ENCODE data around the gene CDRT15L2.
A peak's percentile ranks its signal among the peaks of the same experiment; 100 is the strongest.
"Not testable (repeated sequence)": the region's sequence is repeated elsewhere in the genome, so short reads cannot be mapped to it uniquely, and the experiment has no call there.

Gene CDRT15L2

GRCh38 chr17:20579424-20579823 is at the start of gene CDRT15L2:
Gene CDRT15L2, plus strand, starts transcription at chr17:20579724. Its CDS starts 20 bp downstream, at chr17:20579744.
- not testable (repeated sequence) for DNase-seq (ENCODE audit: low spot score)

GRCh38 chr17:20530104-20530503 is 49.4 kb upstream of the CDRT15L2 start:
- DNase-seq (ENCODE audit: low spot score): not testable (repeated sequence)

GRCh38 chr17:20532544-20533090 is 46.9 kb upstream of the CDRT15L2 start:
- DNase-seq (ENCODE audit: low spot score): peak; percentile 72

- DNase-seq (ENCODE audit: low spot score): peak; percentile 23
Measured at GRCh38 chr17:20533206-20533605, 46.3 kb upstream of the CDRT15L2 start.

- not testable (repeated sequence) for DNase-seq (ENCODE audit: low spot score)
Measured at GRCh38 chr17:20534711-20535550, 44.6 kb upstream of the CDRT15L2 start.

GRCh38 chr17:20540414-20540813 is 39.1 kb upstream of the CDRT15L2 start:
- not testable (repeated sequence) for DNase-seq (ENCODE audit: low spot score)

- DNase-seq (ENCODE audit: low spot score): not testable (repeated sequence)
Measured at GRCh38 chr17:20540865-20541264, 38.7 kb upstream of the CDRT15L2 start.

GRCh38 chr17:20541853-20542546 is 37.5 kb upstream of the CDRT15L2 start:
- not testable (repeated sequence) for DNase-seq (ENCODE audit: low spot score)

GRCh38 chr17:20547923-20548322 is 31.6 kb upstream of the CDRT15L2 start:
- DNase-seq (ENCODE audit: low spot score): not testable (repeated sequence)

- not testable (repeated sequence) for DNase-seq (ENCODE audit: low spot score)
Measured at GRCh38 chr17:20552920-20553319, 26.6 kb upstream of the CDRT15L2 start.

- not testable (repeated sequence) for DNase-seq (ENCODE audit: low spot score)
Measured at GRCh38 chr17:20554728-20555127, 24.8 kb upstream of the CDRT15L2 start.

GRCh38 chr17:20555135-20556010 is 24.2 kb upstream of the CDRT15L2 start:
- peak; percentile 22 for DNase-seq (ENCODE audit: low spot score)

- peak; percentile 23 for DNase-seq (ENCODE audit: low spot score)
Measured at GRCh38 chr17:20558096-20558495, 21.4 kb upstream of the CDRT15L2 start.

- peak; percentile 47 for DNase-seq (ENCODE audit: low spot score)
Measured at GRCh38 chr17:20559018-20559417, 20.5 kb upstream of the CDRT15L2 start.

- peak; percentile 30 for DNase-seq (ENCODE audit: low spot score)
Measured at GRCh38 chr17:20562587-20562986, 16.9 kb upstream of the CDRT15L2 start.

GRCh38 chr17:20565245-20565644 is 14.3 kb upstream of the CDRT15L2 start:
- DNase-seq (ENCODE audit: low spot score): peak; percentile 14

GRCh38 chr17:20565711-20566110 is 13.8 kb upstream of the CDRT15L2 start:
- DNase-seq (ENCODE audit: low spot score): peak; percentile 23

GRCh38 chr17:20566736-20567135 is 12.8 kb upstream of the CDRT15L2 start:
- peak; percentile 28 for DNase-seq (ENCODE audit: low spot score)

GRCh38 chr17:20567421-20567820 is 12.1 kb upstream of the CDRT15L2 start:
- not testable (repeated sequence) for DNase-seq (ENCODE audit: low spot score)

GRCh38 chr17:20568604-20569003 is 10.9 kb upstream of the CDRT15L2 start:
- not testable (repeated sequence) for DNase-seq (ENCODE audit: low spot score)

GRCh38 chr17:20571653-20572052 is 7.9 kb upstream of the CDRT15L2 start:
- not testable (repeated sequence) for DNase-seq (ENCODE audit: low spot score)

- not testable (repeated sequence) for DNase-seq (ENCODE audit: low spot score)
Measured at GRCh38 chr17:20573216-20573615, 6.3 kb upstream of the CDRT15L2 start.
